ENCODE data around the gene RPTOR.
"Not testable (repeated sequence)": the region's sequence is repeated elsewhere in the genome, so short reads cannot be mapped to it uniquely, and the experiment has no call there.

Gene RPTOR

DNA sequence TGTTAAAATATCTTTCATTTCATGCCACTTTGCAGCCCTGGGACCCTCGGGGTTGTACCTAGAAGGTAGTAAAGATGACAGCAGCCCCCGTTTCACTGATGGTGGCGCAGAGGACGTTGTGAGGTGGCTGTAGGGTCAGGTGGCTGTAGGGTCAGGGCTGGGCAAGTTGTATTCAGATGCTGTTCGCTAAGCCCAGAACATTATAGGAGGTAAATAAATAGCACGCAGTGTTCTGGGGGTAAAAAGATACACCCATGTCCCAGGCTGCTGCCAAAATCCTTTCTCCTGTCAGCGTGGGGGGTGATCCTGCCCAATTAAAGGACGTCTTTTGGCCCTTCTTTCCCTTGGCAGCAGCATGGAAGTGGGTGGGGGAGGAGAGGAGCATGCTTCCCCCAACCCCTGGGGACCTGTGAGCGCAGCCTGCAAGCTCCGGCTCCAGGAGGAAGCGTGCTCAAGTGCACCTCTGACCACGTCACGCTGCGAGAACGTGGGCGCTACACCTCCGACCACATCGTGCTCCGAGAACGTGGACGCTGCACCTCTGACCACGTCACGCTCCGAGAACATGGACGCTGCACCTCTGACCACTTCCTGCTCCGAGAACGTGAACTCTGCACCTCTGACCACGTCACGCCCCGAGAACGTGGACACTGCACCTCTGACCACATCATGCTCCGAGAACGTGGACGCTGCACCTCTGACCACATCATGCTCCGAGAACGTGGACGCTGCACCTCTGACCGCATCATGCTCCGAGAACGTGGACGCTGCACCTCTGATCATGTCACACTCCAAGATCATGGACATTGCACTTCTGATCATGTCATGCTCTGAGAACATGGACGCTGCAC, 182.1 kb downstream of the RPTOR start:
- FAIRE-seq = no peak

DNA sequence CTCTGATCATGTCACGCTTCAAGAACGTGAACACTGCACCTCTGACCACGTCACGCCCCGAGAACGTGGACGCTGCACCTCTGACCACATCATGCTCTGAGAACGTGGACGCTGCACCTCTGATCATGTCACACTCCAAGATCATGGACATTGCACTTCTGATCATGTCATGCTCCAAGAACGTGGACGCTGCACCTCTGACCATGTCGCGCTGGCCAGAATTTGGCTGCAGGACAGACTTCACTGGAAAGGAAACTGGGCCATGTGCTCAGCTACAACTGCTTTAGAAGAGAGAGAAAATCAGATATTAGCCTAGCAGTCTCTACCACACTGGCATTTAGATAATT, 182.7 kb downstream of the RPTOR start:
- FAIRE-seq = no peak

GRCh38 chr17:80729016-80729415, 184.4 kb downstream of the RPTOR start:
- no peak for FAIRE-seq

- FAIRE-seq = no peak
These were observed 185.1 kb downstream of the RPTOR start for GRCh38 chr17:80729761-80730160.

GRCh38 chr17:80730739-80731138, 186.1 kb downstream of the RPTOR start:
- no peak for FAIRE-seq

GRCh38 chr17:80731323-80731722, 186.7 kb downstream of the RPTOR start:
- no peak for FAIRE-seq

DNA sequence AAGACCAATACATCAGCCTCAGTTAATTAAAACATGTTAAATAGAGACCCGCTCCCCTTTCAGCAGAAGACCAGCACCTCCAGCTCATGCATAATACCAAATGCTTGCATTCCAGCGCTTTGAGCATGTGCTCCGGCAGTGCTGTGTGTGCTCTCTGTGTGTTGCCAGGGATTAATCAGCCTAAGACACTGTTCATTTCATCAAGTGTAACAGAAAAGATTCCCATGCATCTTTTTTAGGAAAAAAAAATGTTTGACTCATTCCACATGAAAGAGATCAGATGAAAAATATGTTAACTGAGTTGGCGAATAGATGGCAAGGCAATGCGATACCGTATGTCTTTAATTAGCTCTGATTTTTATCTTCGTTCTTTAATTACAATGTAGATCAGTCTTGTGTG, 187.6 kb downstream of the RPTOR start:
- no peak for FAIRE-seq

DNA sequence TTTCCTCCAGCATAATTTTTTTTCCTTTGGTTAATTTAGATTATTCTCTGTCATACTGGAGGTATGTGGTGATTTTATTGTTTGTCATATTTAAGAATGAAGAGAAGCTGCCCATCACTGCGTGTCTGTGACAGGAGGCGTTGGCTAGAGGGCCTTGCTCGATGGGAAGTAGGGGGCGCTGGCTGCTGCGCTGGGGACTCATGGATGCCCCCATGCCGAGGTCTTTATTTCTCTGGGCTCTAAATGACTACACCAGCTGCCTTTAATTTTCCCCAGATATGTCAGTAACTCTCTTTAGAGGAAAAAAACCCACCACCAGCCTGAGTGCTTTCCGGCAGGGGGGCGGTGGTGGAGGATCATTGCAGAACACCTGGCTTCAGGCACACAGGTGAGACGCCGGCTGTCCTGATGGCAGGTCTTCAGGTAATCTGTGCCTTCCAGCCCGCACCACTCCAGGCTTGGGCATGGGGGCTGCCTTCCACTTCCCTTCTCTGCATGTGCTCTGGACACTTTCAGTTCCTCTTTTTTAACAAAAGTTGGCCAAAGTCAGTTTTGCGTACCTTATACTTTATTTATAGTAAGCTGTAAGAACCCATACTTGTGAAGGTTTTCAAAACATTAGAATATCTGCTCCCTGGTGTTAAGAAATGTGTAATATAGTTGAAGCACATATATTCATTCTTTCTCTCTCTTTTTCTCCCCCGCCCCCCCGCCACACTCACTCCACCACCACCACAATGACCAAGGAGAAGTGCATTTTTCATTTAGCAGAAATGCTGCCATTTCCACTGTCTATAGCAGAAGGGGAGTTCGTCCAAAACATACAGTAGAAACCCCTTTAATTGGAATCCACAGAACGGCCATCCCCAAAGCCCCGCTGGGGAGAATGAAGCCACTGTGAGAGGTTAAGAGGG, 192.7 kb downstream of the RPTOR start:
- no peak for FAIRE-seq

GRCh38 chr17:80738020-80738808, 193.6 kb downstream of the RPTOR start:
- no peak for FAIRE-seq

- no peak for FAIRE-seq
These were observed 194.5 kb downstream of the RPTOR start for GRCh38 chr17:80738987-80739730.

- FAIRE-seq = no peak
These were observed 195.5 kb downstream of the RPTOR start for GRCh38 chr17:80740141-80740540.

DNA sequence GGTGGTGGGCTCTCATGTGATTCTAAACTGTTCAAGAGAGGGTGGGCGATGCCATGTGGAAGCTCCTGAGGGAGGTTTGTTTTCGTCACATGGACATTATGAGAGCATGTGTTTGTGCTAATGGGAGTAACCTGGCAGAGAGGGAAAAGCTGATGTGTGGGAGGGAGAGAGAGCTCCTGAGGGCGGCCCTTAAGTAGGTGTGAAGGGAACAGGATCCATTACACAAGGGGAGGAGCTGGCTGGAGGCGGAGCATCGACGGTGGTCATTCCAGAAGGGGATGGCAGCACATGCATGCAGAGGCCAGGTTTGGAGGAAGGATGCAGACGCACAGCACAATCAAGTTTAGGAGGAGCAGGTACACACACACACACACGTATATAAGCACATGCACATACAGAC, 197.5 kb downstream of the RPTOR start:
- FAIRE-seq = no peak

DNA sequence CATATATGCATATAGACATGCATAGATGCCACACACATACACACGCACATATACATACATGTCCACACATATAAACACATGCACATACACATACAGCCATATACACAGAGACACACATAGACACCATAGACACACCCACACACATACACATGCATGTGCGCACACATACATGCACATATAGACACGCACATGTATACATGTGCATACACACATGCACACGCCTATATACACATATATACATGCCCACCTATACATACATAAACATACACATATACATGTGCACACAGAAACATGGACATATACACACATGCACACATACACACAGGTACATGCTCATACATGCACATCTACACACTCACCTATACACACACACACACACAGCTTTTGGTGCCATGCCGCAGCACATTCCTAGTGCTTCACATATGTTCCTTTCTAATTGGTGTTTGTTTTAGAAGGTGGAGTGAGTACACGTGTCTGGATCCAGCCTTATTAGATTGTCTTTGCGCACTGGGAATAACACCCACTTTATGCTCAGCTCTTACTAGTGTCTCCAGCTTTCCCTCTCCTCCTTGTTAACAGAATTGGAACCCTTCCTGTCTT, 198.0 kb downstream of the RPTOR start:
- no peak for FAIRE-seq

DNA sequence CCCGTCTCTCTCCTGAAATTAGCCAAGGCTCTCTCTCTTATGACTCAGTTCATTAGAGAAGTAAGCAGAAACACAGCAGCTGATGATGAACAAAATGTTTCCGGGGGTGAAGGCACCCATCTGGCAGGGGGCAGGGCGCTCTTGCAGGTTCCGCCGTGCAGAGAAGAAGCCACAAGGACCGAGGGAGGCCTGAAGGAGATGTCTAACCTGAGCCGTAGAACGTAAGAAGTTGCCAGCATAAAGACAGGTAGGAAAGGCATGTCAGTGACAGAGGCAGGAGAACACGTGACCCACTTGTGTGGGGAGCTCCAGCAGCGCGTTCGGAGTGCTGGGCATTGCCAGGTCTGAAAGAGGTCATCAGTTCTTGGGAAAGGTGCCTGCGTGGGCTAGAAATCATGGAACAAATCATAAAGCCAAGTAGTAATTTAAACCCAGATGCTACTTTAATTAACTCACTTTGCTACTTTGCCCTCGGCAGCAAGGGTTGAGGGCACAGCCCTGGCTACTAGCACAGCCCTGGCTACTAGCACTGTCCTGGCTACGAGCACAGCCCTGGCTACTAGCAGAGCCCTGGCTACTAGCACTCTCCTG, 198.6 kb downstream of the RPTOR start:
- no peak for FAIRE-seq

- not testable (repeated sequence) for FAIRE-seq
These were observed 199.3 kb downstream of the RPTOR start for GRCh38 chr17:80743973-80744372.

GRCh38 chr17:80744725-80745124, 200.1 kb downstream of the RPTOR start:
- FAIRE-seq = not testable (repeated sequence)

GRCh38 chr17:80745183-80745582, 200.5 kb downstream of the RPTOR start:
- no peak for FAIRE-seq

GRCh38 chr17:80746262-80746935, 201.8 kb downstream of the RPTOR start:
- no peak for FAIRE-seq

DNA sequence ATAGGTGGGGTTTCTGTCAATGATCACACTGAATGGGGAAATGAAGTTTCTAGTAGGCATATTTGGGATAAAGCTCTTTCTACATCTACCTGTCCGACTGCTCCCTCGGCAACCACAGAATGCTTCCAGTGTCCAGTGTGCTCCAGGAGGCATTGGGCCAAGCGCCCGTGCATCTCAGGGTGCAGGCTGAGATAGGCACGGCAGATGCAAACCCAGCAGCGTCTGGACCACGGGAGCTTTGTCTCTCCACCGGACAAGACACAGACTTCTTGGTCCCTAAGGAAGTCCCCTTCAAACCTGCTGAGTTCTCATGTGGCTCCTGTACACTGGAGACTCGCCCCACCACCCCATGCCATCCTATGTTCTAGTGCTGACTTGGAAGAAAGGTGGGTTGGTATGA, 202.8 kb downstream of the RPTOR start:
- FAIRE-seq = no peak

- FAIRE-seq = no peak
These were observed 205.0 kb downstream of the RPTOR start for GRCh38 chr17:80749611-80750010.

- no peak for FAIRE-seq
These were observed 205.6 kb downstream of the RPTOR start for GRCh38 chr17:80750263-80750662.
